ENCODE measurements around the gene KCNJ9. TPM values are rescaled to one million over a fixed set of nuclear protein-coding genes. Genes with fewer than 3 reads are reported as not detected.

KCNJ9 gene
- total RNA-seq, 2 donors from 2014 or later = 0.08 TPM; not detected in 1

DNA sequence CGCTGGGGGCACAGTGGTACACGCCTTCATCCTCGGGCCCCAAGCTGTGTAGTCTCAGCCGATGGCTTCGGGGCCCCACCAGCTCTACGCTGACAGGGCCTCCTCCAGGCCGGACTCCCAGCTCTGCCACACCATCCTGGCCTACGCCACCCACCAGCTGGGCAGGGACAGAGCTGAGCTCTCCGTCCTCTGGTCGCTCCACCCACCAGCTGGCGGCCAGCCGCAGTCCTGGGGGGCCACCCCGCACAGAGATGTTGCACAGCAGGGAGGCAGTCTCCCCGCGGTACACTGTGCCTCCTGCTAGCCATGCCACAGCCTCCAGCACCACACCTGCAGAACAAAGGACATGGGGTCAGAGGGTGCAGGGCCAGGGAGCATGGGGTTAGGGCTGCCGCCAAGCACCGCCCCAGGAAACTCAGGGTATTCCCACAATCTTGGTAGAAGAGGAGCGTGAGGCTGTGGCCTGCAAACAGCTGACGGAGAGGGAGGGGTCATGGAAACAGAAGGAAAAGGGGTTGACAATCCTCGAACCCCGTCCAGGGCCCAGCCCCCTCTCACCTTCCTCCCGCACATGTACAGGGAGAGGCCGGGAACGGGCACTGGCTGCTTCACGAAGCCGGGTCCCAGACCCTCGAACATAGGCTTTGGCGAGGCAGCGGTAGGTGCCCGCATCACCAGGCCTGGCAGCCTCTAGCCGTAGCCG is 11.2 kb downstream of the KCNJ9 start:
- no peaks in the 10 kb centered on the region for H3K27me3 ChIP-seq
- peaks cover 0 to 21% of the 10 kb centered on the region in 2 donors for H3K4me1 ChIP-seq
- no peak for TF ChIP-seq CTCF (IDR thresholded peaks at IDR 0.05)
- H3K27ac ChIP-seq = no peak overlapping the region
- no peak for DNase-seq (ENCODE audit: low spot score)
- no peak overlapping the region for H3K4me3 ChIP-seq
- peaks cover 18% of the 10 kb centered on the region for H3K36me3 ChIP-seq
- H3K9me3 ChIP-seq = no peaks in the 10 kb centered on the region

DNA sequence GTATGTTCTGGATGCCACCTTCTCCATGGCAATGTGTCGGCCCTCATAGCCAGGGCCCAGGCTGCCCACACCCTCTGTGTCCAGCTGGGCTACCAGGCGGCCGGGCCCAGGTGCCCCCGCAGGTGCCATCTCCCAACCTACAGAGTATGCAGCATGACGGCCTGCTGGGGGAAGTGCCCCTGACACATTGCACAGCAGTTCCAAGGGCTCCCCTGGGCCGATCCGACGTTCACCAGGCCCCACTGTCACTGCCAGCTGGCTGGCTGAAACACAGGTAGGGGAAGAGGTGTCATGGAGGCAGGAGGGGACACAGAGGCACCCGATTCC is 11.7 kb downstream of the KCNJ9 start:
- H3K4me1 ChIP-seq = peaks cover 0 to 26% of the 10 kb centered on the region in 2 donors
- no peaks in the 10 kb centered on the region for H3K27me3 ChIP-seq
- no peak overlapping the region for H3K4me3 ChIP-seq
- H3K36me3 ChIP-seq = peaks cover 18% of the 10 kb centered on the region
- H3K27ac ChIP-seq = no peak overlapping the region
- DNase-seq (ENCODE audit: low spot score) = no peak
- no peak for TF ChIP-seq CTCF (IDR thresholded peaks at IDR 0.05)
- H3K9me3 ChIP-seq = no peaks in the 10 kb centered on the region

- TF ChIP-seq CTCF (IDR thresholded peaks at IDR 0.05) = no peak
- Histone ChIP-seq H3K4me1 (peaks cover 0 to 26% of the 10 kb centered on the region in 2 donors), H3K27ac (no peak overlapping the region), H3K9me3 (no peaks in the 10 kb centered on the region), H3K27me3 (no peaks in the 10 kb centered on the region), H3K36me3 (peaks cover 18% of the 10 kb centered on the region), H3K4me3 (no peak overlapping the region)
- DNase-seq (ENCODE audit: low spot score) = no peak
These were observed 12.4 kb downstream of the KCNJ9 start for GRCh38 chr1:160093624-160094290.

DNA sequence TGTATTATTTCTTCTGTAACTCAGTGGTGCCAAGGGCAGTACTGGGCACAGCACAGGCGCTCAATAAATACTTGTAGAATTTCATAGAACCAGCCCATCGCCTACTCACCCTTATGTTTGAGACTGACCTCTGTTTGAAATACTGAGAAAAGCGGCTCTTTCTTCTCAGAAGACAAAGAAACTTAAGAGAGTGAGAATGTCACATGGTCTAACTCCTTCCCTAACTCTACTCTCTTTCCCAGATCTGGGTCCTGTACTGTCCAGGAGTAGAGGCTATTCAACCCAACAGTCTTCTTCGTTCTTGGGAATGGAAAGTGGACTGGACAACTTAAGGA is 12.9 kb downstream of the KCNJ9 start:
- H3K27ac ChIP-seq = no peak overlapping the region
- no peaks in the 10 kb centered on the region for H3K27me3 ChIP-seq
- DNase-seq (ENCODE audit: low spot score) = no peak
- no peaks in the 10 kb centered on the region for H3K9me3 ChIP-seq
- no peak overlapping the region for H3K4me3 ChIP-seq
- no peak for TF ChIP-seq CTCF (IDR thresholded peaks at IDR 0.05)
- H3K4me1 ChIP-seq = peaks cover 0 to 26% of the 10 kb centered on the region in 2 donors
- peaks cover 18% of the 10 kb centered on the region for H3K36me3 ChIP-seq

DNA sequence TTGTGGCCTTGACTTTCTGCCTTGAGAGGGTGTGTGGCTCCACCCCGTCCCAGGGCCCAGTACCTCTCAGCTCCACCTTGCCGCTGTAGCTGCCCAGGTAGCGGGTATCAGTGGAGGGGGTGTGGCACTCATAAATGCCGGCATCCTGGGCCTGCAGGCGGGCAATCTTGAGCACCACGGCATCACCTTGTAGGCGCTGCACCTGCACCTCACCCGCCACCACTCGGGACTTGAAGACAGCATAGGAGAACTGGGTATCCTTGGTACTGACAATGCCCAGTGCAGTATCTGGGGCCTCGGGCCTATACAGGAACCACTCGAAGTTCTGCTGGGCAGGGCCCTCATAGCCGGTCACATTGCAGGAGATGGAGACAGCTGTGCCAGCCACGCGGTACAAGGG is 13.5 kb downstream of the KCNJ9 start:
- DNase-seq (ENCODE audit: low spot score) = no peak
- TF ChIP-seq CTCF (IDR thresholded peaks at IDR 0.05) = no peak
- no peaks in the 10 kb centered on the region for H3K27me3 ChIP-seq
- no peaks in the 10 kb centered on the region for H3K9me3 ChIP-seq
- H3K36me3 ChIP-seq = peaks cover 18% of the 10 kb centered on the region
- no peak overlapping the region for H3K4me3 ChIP-seq
- H3K27ac ChIP-seq = no peak overlapping the region
- H3K4me1 ChIP-seq = peaks cover 0 to 26% of the 10 kb centered on the region in 2 donors
